ENCODE measurements around the gene CCBE1. TPM values are rescaled to one million over a fixed set of nuclear protein-coding genes. Genes with fewer than 3 reads are reported as not detected.
"Not testable (repeated sequence)": the region's sequence is repeated elsewhere in the genome, so short reads cannot be mapped to it uniquely, and the experiment has no call there.

Gene CCBE1
- total and polyA plus RNA-seq, 9 donors, result 2.4 to 5.5 (median 3.4) TPM

GRCh38 chr18:59648469-59648868 lies 48.8 kb downstream of the CCBE1 start:
- not testable (repeated sequence) for H3K4me1 ChIP-seq (ENCODE audit: control insufficient read depth, insufficient read depth, low read length); H3K4me3 ChIP-seq (ENCODE audit: low read length); H3K36me3 ChIP-seq (ENCODE audit: control insufficient read depth, insufficient read depth, low read length); H3K27ac ChIP-seq (ENCODE audit: low read length); DNase-seq; H3K9me3 ChIP-seq (replicated peaks; ENCODE audit: control insufficient read depth, low read depth, low read length); H3K27me3 ChIP-seq (ENCODE audit: control insufficient read depth, insufficient read depth, low read length)
- 97% methylated on average over 6 of the region's 10 CpGs for WGBS (ENCODE audit: insufficient coverage)

DNA sequence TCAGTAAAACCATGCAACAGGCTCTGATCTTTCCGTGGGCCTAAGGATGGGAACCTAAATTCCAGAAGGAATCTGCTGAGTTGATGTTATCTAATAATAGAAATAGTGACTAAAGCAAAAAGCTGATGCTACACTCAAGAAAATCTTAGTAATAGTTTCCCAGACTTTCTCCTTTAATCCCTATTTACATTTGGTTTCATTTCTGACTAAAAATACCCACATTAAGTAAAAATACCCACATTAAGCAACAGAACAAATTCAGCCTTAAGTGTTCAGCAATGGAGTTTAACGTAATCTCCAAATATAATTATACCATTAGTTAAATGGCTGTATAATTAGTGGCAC lies 50.3 kb downstream of the CCBE1 start:
- H3K27ac ChIP-seq (ENCODE audit: low read length), result no peak overlapping the region
- no peak for DNase-seq
- H3K27me3 ChIP-seq (ENCODE audit: control insufficient read depth, insufficient read depth, low read length), result peaks cover 2% of the 10 kb centered on the region
- no CpG with 5 or more reads among the region's 2 CpGs for WGBS (ENCODE audit: insufficient coverage)
- no peaks in the 10 kb centered on the region for H3K4me1 ChIP-seq (ENCODE audit: control insufficient read depth, insufficient read depth, low read length)
- no peaks in the 10 kb centered on the region for H3K9me3 ChIP-seq (replicated peaks; ENCODE audit: control insufficient read depth, low read depth, low read length)
- no peaks in the 10 kb centered on the region for H3K36me3 ChIP-seq (ENCODE audit: control insufficient read depth, insufficient read depth, low read length)
- H3K4me3 ChIP-seq (ENCODE audit: low read length), result no peak overlapping the region

DNA sequence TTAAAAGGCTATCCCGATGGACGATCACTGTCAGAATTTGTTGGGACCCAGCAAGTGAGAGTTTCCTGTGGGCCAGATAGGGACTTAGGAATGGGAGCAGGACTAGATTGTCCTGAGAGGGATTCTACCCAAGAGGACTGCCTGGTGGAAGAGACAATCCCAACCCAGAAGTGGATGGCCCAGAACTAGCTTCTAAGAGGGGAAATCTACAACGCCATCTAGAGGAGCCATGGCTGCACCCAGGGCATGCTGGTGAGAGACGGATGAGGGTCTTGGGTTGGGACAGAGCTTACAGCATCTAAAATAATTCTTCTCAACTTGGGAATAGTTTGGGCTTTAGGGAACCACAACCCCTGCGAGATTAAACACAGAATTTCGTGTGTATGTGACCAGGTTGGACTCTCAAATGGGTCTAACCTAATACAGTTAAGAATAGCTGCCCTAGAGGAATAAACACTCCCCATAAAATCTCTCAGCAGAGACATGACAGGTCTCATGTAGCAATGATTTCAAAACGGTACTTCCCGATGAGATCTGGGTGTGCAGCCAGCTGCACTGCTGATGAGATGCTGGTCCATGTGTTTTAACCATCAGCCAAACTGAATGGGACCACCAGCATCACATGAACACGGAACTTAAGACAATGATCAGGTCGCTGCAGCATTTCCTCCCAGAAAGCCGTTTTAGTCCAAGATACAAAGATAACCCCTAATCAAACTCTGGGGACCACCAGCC lies 50.8 kb downstream of the CCBE1 start:
- Histone ChIP-seq H3K9me3 (replicated peaks; ENCODE audit: control insufficient read depth, low read depth, low read length) (no peaks in the 10 kb centered on the region), H3K4me3 (ENCODE audit: low read length) (no peak overlapping the region), H3K4me1 (ENCODE audit: control insufficient read depth, insufficient read depth, low read length) (no peaks in the 10 kb centered on the region), H3K36me3 (ENCODE audit: control insufficient read depth, insufficient read depth, low read length) (no peaks in the 10 kb centered on the region), H3K27me3 (ENCODE audit: control insufficient read depth, insufficient read depth, low read length) (peaks cover 2% of the 10 kb centered on the region), H3K27ac (ENCODE audit: low read length) (no peak overlapping the region)
- WGBS (ENCODE audit: insufficient coverage), result 60% methylated on average over 3 of the region's 11 CpGs
- peak; percentile 75 for DNase-seq

DNA sequence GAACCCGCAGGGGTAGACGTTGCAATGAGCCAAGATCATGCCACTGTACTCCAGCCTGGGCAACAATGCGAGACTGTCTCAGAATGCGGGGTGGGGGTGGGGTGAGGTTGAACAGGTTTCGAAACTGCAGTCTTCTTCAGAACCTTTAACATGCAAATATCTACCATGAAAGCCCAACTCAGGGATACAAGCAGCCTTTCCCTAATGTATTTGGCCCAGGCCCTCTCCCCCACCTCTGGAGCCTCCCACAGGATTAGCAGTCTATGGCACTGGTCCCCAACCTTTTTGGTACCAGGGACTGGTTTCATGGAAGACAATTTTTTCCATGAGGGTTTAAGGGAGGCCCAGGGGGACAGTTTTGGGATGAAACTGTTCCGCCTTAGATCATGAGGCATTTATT lies 53.5 kb downstream of the CCBE1 start:
- H3K27me3 ChIP-seq (ENCODE audit: control insufficient read depth, insufficient read depth, low read length), result no peaks in the 10 kb centered on the region
- no peaks in the 10 kb centered on the region for H3K4me1 ChIP-seq (ENCODE audit: control insufficient read depth, insufficient read depth, low read length)
- WGBS (ENCODE audit: insufficient coverage), result 84% methylated on average over 2 of the region's 6 CpGs
- DNase-seq, result no peak
- H3K9me3 ChIP-seq (replicated peaks; ENCODE audit: control insufficient read depth, low read depth, low read length), result no peaks in the 10 kb centered on the region
- no peak overlapping the region for H3K4me3 ChIP-seq (ENCODE audit: low read length)
- H3K36me3 ChIP-seq (ENCODE audit: control insufficient read depth, insufficient read depth, low read length), result no peaks in the 10 kb centered on the region
- no peak overlapping the region for H3K27ac ChIP-seq (ENCODE audit: low read length)

- WGBS (ENCODE audit: insufficient coverage), result no CpG with 5 or more reads among the region's 3 CpGs
- no peaks in the 10 kb centered on the region for H3K4me1 ChIP-seq (ENCODE audit: control insufficient read depth, insufficient read depth, low read length)
- no peaks in the 10 kb centered on the region for H3K9me3 ChIP-seq (replicated peaks; ENCODE audit: control insufficient read depth, low read depth, low read length)
- H3K27me3 ChIP-seq (ENCODE audit: control insufficient read depth, insufficient read depth, low read length), result no peaks in the 10 kb centered on the region
- H3K4me3 ChIP-seq (ENCODE audit: low read length), result no peak overlapping the region
- no peak overlapping the region for H3K27ac ChIP-seq (ENCODE audit: low read length)
- no peaks in the 10 kb centered on the region for H3K36me3 ChIP-seq (ENCODE audit: control insufficient read depth, insufficient read depth, low read length)
- DNase-seq, result no peak
Observed at GRCh38 chr18:59640721-59641120, 56.5 kb downstream of the CCBE1 start.

DNA sequence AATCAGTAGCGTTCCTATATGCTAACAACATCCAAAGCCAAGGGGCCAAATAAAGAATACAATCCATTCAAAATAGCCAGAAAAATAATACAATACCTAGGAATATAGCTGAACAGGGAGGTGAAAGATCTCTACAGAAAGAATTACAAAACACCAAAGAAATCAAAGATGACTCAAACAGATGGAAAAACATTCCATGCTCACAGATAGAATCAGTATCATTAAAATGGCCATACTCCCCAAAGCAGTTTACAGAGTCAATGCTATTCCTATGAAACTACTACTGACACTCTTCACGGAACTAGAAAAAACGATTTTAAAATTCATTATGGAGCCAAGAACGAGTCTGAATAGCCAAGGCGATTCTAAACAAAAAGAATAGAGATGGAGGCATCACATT lies 57.4 kb downstream of the CCBE1 start:
- H3K4me1 ChIP-seq (ENCODE audit: control insufficient read depth, insufficient read depth, low read length), result no peaks in the 10 kb centered on the region
- no peaks in the 10 kb centered on the region for H3K36me3 ChIP-seq (ENCODE audit: control insufficient read depth, insufficient read depth, low read length)
- no peak overlapping the region for H3K4me3 ChIP-seq (ENCODE audit: low read length)
- DNase-seq, result no peak
- WGBS (ENCODE audit: insufficient coverage), result 47% methylated on average over 3 of the region's 5 CpGs
- H3K27me3 ChIP-seq (ENCODE audit: control insufficient read depth, insufficient read depth, low read length), result no peaks in the 10 kb centered on the region
- no peak overlapping the region for H3K27ac ChIP-seq (ENCODE audit: low read length)
- H3K9me3 ChIP-seq (replicated peaks; ENCODE audit: control insufficient read depth, low read depth, low read length), result no peaks in the 10 kb centered on the region

DNA sequence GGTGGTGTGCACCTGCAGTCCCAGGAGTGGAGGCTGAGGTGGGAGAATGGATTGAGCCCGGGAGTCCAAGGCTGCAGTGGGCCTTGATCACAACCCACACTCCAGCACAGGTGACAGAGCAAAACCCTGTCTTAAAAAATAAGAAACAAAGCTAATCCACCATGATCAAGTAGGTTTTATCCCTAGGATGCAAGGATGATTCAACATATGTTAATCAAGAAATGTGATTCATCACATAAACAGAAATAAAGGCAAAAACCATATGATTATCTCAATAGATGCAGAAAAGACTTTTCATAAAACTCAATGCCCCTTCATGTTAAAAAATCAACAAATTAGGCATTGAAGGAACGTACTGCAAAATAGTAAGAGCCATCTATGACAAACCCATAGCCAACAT lies 58.1 kb downstream of the CCBE1 start:
- DNase-seq, result no peak
- Histone ChIP-seq H3K9me3 (replicated peaks; ENCODE audit: control insufficient read depth, low read depth, low read length) (no peaks in the 10 kb centered on the region), H3K27ac (ENCODE audit: low read length) (no peak overlapping the region), H3K27me3 (ENCODE audit: control insufficient read depth, insufficient read depth, low read length) (no peaks in the 10 kb centered on the region), H3K4me1 (ENCODE audit: control insufficient read depth, insufficient read depth, low read length) (peaks cover 1% of the 10 kb centered on the region), H3K36me3 (ENCODE audit: control insufficient read depth, insufficient read depth, low read length) (no peaks in the 10 kb centered on the region), H3K4me3 (ENCODE audit: low read length) (no peak overlapping the region)
- WGBS (ENCODE audit: insufficient coverage), result no CpG with 5 or more reads among the region's 2 CpGs

DNA sequence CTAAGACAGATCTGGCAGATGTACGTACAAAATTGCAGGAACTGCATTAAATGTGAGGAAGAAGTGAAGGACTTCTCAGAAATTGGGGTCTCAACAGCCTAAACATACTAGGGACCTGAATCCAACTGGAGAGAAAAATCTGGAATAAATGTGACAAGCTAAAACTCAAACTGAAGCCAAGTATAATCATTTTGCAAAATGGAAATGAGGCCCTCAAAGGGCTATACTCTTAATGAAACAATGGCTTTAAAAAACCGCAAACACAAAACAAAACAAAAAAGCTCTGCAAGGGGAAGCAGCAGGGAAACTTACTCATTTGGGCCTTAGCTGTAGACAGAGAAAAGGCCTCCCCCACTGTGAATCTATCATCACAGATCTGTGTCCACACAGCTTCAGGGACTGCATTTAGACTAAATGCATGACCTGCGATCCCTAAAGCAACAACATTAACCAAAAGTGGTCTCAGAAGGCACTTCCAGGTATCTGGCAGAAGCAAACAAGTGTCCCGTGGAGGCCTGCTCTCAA lies 63.2 kb downstream of the CCBE1 start:
- peak; percentile 67 for DNase-seq
- peak overlapping the region; percentile 17 for H3K27ac ChIP-seq (ENCODE audit: low read length)

DNA sequence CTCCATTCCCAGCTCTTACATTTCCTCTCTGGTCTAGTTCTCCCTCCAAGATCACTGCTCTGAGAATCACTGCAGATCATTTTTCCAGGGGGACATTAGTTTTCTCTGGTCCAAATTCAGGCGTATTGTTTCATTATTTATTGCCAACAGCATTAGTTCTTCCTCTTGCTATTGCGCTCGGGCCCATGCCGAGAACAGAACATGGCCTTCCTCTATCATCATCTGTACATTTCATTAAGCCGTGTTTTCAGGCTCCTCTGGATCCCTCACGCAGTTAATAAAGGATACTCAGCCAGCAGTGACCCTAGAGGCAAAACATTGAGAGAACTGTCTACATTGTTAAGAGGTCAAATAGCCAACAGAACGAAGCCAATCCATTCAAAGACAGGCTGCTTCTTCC lies 63.9 kb downstream of the CCBE1 start:
- peak; percentile 95 for DNase-seq

More for the DNA sequence above, 63.2 kb downstream of the CCBE1 start:
- WGBS (ENCODE audit: insufficient coverage), result 51% methylated on average over 2 of the region's 4 CpGs
- Histone ChIP-seq H3K4me3 (ENCODE audit: low read length) (no peak overlapping the region), H3K27me3 (ENCODE audit: control insufficient read depth, insufficient read depth, low read length) (no peaks in the 10 kb centered on the region), H3K4me1 (ENCODE audit: control insufficient read depth, insufficient read depth, low read length) (peaks cover 2% of the 10 kb centered on the region), H3K9me3 (replicated peaks; ENCODE audit: control insufficient read depth, low read depth, low read length) (peaks cover 4% of the 10 kb centered on the region), H3K36me3 (ENCODE audit: control insufficient read depth, insufficient read depth, low read length) (no peaks in the 10 kb centered on the region)

DNA sequence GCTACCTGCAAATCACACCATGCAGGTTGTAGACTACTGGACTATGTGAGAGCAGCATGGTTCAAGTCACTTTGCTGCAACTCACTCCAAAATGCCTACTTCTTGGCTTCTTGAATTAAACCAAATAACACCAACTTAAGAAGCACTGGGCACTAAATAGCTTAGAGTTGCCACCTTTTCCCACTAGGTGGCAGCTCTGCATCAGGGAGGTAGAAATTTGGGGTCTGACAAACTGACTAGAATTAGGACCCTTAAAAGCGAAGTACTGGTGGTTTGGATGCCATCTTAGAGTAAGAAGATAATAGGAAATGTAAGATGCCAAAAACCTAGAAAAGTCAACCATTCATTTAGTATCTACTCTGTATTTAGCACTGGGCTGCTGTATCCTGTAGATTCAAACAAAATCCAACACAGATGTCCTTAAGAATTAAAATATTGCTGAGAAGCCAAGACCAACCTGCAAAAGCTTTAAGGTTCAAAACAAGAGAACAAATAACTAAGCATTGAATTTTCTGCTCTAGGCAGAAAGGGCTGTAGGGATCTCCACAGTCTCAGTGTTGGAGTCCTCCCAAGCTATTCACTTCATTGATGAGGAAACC lies 65.5 kb downstream of the CCBE1 start:
- H3K27me3 ChIP-seq (ENCODE audit: control insufficient read depth, insufficient read depth, low read length), result no peaks in the 10 kb centered on the region
- no peaks in the 10 kb centered on the region for H3K36me3 ChIP-seq (ENCODE audit: control insufficient read depth, insufficient read depth, low read length)
- H3K9me3 ChIP-seq (replicated peaks; ENCODE audit: control insufficient read depth, low read depth, low read length), result peaks cover 4% of the 10 kb centered on the region
- no peak overlapping the region for H3K4me3 ChIP-seq (ENCODE audit: low read length)
- DNase-seq, result no peak
- no peak overlapping the region for H3K27ac ChIP-seq (ENCODE audit: low read length)
- WGBS (ENCODE audit: insufficient coverage), result no CpG with 5 or more reads among the region's 1 CpG
- peaks cover 2% of the 10 kb centered on the region for H3K4me1 ChIP-seq (ENCODE audit: control insufficient read depth, insufficient read depth, low read length)

More for the DNA sequence above, 63.9 kb downstream of the CCBE1 start:
- Histone ChIP-seq H3K9me3 (replicated peaks; ENCODE audit: control insufficient read depth, low read depth, low read length) (peaks cover 4% of the 10 kb centered on the region), H3K36me3 (ENCODE audit: control insufficient read depth, insufficient read depth, low read length) (no peaks in the 10 kb centered on the region), H3K4me3 (ENCODE audit: low read length) (no peak overlapping the region), H3K27ac (ENCODE audit: low read length) (peak overlapping the region; percentile 5), H3K4me1 (ENCODE audit: control insufficient read depth, insufficient read depth, low read length) (peaks cover 2% of the 10 kb centered on the region), H3K27me3 (ENCODE audit: control insufficient read depth, insufficient read depth, low read length) (no peaks in the 10 kb centered on the region)
- 31% methylated on average over 5 of the region's 7 CpGs for WGBS (ENCODE audit: insufficient coverage)
